Activated naive CD4-positive, alpha-beta T cell treated with anti-CD3 and anti-CD28 coated beads for 36 hours (primary cell): ENCODE data around the gene ACBD5. TPM values are rescaled to one million over a fixed set of nuclear protein-coding genes. Genes with fewer than 3 reads are reported as not detected.
"Not testable (repeated sequence)": the region's sequence is repeated elsewhere in the genome, so short reads cannot be mapped to it uniquely, and the experiment has no call there.

ENCODE experiments used
- CTCF ChIA-PET: fragments of 350-600 bp; sonication (Branson Sonifier 250); formaldehyde crosslinking; loops from one replicate; lab custom pipeline; 2021; ENCODE audit warnings: antibody characterized with exemption; lab: Charles Lee
- DNase-seq: peaks from one replicate; pipeline ENCODE4 v3.0.0-alpha.2; 2020
- H3K27ac Mint-ChIP-seq: one replicate; pipeline ENCODE4 v1.8.0; 2021; ENCODE audit warnings: mild to moderate bottlenecking, mixed read lengths
- H3K27me3 Mint-ChIP-seq: one replicate; pipeline ENCODE4 v1.8.0; 2021; ENCODE audit warnings: low read depth, mixed read lengths
- H3K36me3 Mint-ChIP-seq: one replicate; pipeline ENCODE4 v1.8.0; 2021; ENCODE audit warnings: low read depth, mixed read lengths
- H3K4me1 Mint-ChIP-seq: one replicate; pipeline ENCODE4 v1.8.0; 2021; ENCODE audit warnings: low read depth, mixed read lengths
- H3K4me3 Mint-ChIP-seq: one replicate; pipeline ENCODE4 v1.8.0; 2021; ENCODE audit warnings: mild to moderate bottlenecking, moderate library complexity, mixed read lengths
- H3K9me3 Mint-ChIP-seq: one replicate; pipeline ENCODE4 v1.8.0; 2021; ENCODE audit warnings: mixed read lengths
- intact Hi-C: fragments of 100-400 bp; cut with micrococcal nuclease; formaldehyde crosslinking; loops from one replicate; pipeline ENCODE4 v1.15.1; 2023
- total RNA-seq, 2 experiments: library from RNA; stranded (reverse); gene quantifications; one replicate each; pipeline ENCODE4 v1.2.3, GENCODE V29; 2021

Gene ACBD5
- total RNA-seq, 2 experiments from 2014 or later: 8.7 to 10.4 TPM

DNA sequence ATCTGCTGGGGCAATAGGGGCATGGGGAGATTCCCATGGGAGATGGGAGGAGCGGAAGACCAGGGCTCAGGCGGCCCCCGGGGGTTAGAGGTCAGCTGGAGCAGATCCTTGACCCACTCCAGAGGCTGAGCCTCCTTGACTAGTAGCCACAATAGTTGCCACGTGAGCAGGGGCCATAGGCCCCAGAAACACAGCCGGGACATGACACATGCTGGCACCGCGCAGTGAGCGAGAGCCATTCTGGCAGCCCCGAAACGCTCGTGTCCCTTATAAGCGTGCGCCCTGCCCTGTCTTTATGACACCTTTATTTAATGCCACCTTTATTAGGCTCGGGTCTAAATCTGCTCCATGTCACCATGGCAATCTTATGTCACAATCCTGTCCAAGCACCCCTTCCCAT is 11.0 kb upstream of the ACBD5 start:
- intact Hi-C loops: no loop called here
- no peak overlapping the region for H3K27ac Mint-ChIP-seq
- peaks cover 9% of the 10 kb centered on the region for H3K4me1 Mint-ChIP-seq
- H3K9me3 Mint-ChIP-seq: no peaks in the 10 kb centered on the region
- no peaks in the 10 kb centered on the region for H3K36me3 Mint-ChIP-seq
- CTCF ChIA-PET: interaction anchor here (0.6 to 1.5 kb wide), 2 partner anchors 8 to 36 kb away, joined by 4 to 12 read pairs; no protein-coding TSS in a partner anchor
- no peak overlapping the region for H3K4me3 Mint-ChIP-seq
- no peaks in the 10 kb centered on the region for H3K27me3 Mint-ChIP-seq
- no peak for DNase-seq

DNA sequence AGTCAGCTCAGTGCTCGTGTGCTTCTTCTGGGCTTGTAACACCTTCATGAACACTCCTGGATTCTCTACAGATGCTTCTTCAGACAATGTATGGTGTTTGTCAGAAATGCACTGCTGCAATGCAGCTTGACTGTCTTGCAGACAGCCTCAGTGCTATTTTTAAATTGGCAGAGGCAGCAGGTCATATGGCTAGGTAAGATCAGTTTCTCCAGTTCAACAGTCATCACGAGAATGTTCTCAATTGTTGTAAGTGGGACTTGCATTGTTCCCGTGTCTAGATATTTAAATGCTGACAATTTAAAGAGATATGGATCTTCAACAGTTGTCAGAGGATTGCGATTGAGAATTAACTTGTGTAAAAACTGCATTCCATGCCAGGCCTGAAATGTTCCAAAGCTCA is 7.6 kb upstream of the ACBD5 start:
- CTCF ChIA-PET: interaction anchor here (0.6 kb wide), 1 partner anchor 204 kb away, joined by 3 read pairs; no protein-coding TSS in a partner anchor
- peaks cover 8% of the 10 kb centered on the region for H3K36me3 Mint-ChIP-seq
- peaks cover 17% of the 10 kb centered on the region for H3K4me1 Mint-ChIP-seq
- H3K9me3 Mint-ChIP-seq: no peaks in the 10 kb centered on the region
- no peak for DNase-seq
- no peak overlapping the region for H3K4me3 Mint-ChIP-seq
- no peak overlapping the region for H3K27ac Mint-ChIP-seq
- intact Hi-C loops: loop anchor here (10.0 kb wide), 2 partner anchors 1047 to 1117 kb away; no protein-coding TSS in a partner anchor
- no peaks in the 10 kb centered on the region for H3K27me3 Mint-ChIP-seq

DNA sequence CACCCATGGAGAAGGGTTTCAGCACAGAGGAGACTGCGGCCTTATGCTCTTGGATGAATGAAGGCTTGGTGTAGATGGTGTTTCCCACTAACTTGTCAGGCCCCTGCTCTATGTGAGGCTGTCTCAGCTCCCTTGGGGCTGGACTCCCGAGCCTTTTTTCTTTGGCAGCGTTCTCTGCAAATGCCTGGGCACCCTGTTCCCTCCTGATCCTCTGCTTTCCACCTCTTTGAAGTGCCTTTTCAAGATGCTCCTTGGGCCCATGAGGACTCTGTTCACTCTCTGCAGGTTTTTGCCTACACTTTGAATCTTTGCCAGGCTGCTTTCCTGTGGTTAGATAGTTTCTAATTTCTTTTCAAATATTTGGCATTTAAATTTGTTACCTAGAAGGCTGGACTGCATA is 6.8 kb upstream of the ACBD5 start:
- H3K27me3 Mint-ChIP-seq: no peaks in the 10 kb centered on the region
- peaks cover 17% of the 10 kb centered on the region for H3K4me1 Mint-ChIP-seq
- intact Hi-C loops: loop anchor here (10.0 kb wide), 2 partner anchors 1047 to 1117 kb away; no protein-coding TSS in a partner anchor
- no peak overlapping the region for H3K4me3 Mint-ChIP-seq
- no peak for DNase-seq
- H3K36me3 Mint-ChIP-seq: peaks cover 14% of the 10 kb centered on the region
- CTCF ChIA-PET: no interaction called here
- no peaks in the 10 kb centered on the region for H3K9me3 Mint-ChIP-seq
- no peak overlapping the region for H3K27ac Mint-ChIP-seq

DNA sequence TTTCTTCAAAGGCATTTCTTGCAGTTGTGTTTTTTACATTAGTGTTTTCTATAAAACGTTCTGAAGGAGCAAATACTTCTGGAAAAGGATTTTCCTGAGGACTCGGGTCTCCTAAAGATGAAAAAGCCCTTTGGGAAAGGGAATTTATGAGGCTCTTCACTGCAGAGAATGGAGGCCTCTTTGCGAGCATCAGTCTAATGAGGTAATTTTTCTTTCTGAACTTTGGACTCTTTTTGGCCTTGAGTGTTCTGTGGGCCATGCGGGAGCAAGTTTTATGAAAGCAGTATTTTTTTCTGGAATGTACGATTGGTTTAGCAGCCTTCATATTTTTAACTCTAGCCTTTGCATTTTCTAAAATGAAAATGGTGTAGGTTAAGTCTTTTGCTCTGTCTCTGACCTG is 6.4 kb upstream of the ACBD5 start:
- intact Hi-C loops: loop anchor here (10.0 kb wide), 2 partner anchors 1048 to 1118 kb away; no protein-coding TSS in a partner anchor
- H3K27me3 Mint-ChIP-seq: no peaks in the 10 kb centered on the region
- H3K36me3 Mint-ChIP-seq: peaks cover 17% of the 10 kb centered on the region
- H3K4me3 Mint-ChIP-seq: no peak overlapping the region
- no peak overlapping the region for H3K27ac Mint-ChIP-seq
- no peaks in the 10 kb centered on the region for H3K9me3 Mint-ChIP-seq
- H3K4me1 Mint-ChIP-seq: peaks cover 14% of the 10 kb centered on the region
- no peak for DNase-seq
- CTCF ChIA-PET: no interaction called here

DNA sequence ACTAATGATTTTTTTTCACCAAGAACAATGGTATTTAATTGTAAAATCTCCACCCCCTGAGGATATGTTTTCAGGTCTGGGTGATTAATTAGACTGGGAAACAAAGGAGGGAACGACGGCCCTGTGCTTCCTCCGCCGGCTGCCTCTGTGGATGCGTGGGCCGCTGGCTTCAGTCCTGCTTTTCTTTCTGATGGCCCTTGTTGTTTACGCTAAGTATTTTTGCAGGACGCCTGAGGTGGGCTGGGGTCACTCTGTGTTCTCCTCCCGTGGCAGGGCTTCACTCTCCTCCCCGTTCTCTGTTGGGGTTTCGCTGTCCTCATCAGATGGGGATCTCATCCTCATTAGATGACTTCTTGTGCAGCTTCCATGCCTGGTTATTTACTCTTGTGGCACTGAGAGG is 5.2 kb upstream of the ACBD5 start:
- Mint-ChIP-seq H3K4me3 (no peak overlapping the region), H3K36me3 (peaks cover 17% of the 10 kb centered on the region), H3K27me3 (no peaks in the 10 kb centered on the region), H3K27ac (no peak overlapping the region), H3K4me1 (peaks cover 14% of the 10 kb centered on the region), H3K9me3 (no peaks in the 10 kb centered on the region)
- CTCF ChIA-PET: no interaction called here
- no peak for DNase-seq
- intact Hi-C loops: loop anchor here (10.0 kb wide), 2 partner anchors 1049 to 1119 kb away; no protein-coding TSS in a partner anchor

DNA sequence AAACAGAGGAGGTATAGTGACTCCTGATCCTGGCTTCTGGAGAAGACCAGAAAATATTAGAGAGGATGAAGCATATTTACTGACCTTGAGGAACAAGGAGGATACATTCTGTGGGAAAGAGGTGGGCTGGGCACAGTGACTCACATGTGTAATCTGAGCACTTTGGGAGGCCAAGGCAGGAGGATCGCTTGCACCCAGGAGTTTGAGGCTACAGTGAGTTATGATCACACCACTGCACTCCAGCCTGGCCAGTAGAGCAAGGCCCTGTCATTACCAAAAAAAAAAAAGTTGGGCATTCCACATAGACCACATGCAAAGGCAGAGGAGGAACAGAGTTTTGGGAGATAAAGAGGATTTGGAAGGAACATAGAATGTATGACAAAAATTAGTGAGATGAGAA is 4.4 kb upstream of the ACBD5 start:
- no peaks in the 10 kb centered on the region for H3K9me3 Mint-ChIP-seq
- intact Hi-C loops: loop anchor here (5.0 to 10.0 kb wide), 7 partner anchors 117 to 1287 kb away; partner anchors contain the start of gene WAC
- H3K4me3 Mint-ChIP-seq: no peak overlapping the region
- CTCF ChIA-PET: no interaction called here
- H3K36me3 Mint-ChIP-seq: peaks cover 19% of the 10 kb centered on the region
- no peaks in the 10 kb centered on the region for H3K27me3 Mint-ChIP-seq
- no peak for DNase-seq
- H3K27ac Mint-ChIP-seq: no peak overlapping the region
- peaks cover 14% of the 10 kb centered on the region for H3K4me1 Mint-ChIP-seq

DNA sequence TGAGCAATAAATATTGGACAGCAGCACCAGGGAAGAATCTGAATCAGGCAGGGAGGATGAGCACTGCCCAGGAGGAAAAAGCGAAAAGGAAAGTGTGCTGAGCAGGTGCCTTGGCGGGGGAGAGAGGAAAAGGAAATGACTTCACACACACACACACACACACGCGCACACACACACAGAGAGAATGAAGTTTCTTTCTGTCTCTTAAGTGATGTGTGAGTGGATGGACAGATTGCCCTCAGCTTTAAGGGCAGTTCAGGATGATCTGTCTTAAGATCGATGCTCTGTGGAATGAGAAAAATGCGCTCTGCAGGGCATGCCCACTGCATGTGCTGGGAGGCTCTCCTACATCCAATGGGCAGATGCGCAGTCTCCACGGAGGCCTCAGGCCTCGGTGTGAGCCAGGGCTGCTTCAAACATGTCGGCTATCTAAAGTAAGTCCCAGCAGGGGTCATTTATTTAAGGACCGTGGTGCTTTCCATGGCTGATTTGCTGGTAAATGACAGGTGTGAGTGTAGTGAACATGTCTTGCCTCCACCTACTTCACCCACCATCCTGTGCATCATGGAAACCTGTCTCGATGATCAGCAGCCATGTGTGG is 2.5 kb upstream of the ACBD5 start:
- Mint-ChIP-seq H3K9me3 (no peaks in the 10 kb centered on the region), H3K4me3 (peak overlapping the region; percentile 93), H3K36me3 (peaks cover 21% of the 10 kb centered on the region), H3K4me1 (peaks cover 21% of the 10 kb centered on the region), H3K27me3 (no peaks in the 10 kb centered on the region), H3K27ac (peak overlapping the region; percentile 100)
- CTCF ChIA-PET: interaction anchor here (0.6 to 2.5 kb wide), 7 partner anchors 9 to 730 kb away, joined by 3 to 12 read pairs (median 3); no protein-coding TSS in a partner anchor
- peak; percentile 80 for DNase-seq
- intact Hi-C loops: loop anchor here (1.0 to 10.0 kb wide), 16 partner anchors 9 to 1289 kb away; partner anchors contain the start of genes APBB1IP, MASTL, PDSS1 and RAB18

DNA sequence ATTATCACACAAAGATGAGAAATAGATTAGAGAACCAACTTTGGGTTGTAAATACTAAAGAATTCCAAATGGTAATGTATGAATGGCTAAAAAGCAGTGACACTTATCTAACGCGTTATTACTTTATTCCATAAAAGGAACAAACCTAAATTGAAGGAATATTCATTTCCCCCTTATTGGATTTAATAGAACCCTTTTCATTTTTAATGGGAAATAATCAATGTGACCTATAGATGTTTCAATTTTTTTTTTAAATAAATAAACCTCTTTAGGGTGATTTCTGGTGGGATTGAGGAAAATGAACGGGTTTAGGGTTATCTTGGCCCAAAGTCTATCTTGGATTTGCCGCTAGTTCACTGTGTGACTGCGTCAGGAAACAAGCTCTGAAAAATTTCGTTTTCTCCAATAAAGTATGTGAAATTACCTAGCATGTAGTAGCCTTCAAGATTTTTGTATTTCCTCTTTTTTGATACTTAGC is 1.9 kb upstream of the ACBD5 start:
- intact Hi-C loops: loop anchor here (1.0 to 10.0 kb wide), 14 partner anchors 43 to 1290 kb away; partner anchors contain the start of genes APBB1IP, MASTL, PDSS1 and RAB18
- Mint-ChIP-seq H3K27me3 (no peaks in the 10 kb centered on the region), H3K4me3 (peak overlapping the region; percentile 93), H3K36me3 (peaks cover 21% of the 10 kb centered on the region), H3K4me1 (peaks cover 22% of the 10 kb centered on the region), H3K9me3 (no peaks in the 10 kb centered on the region), H3K27ac (peak overlapping the region; percentile 100)
- no peak for DNase-seq
- CTCF ChIA-PET: interaction anchor here (0.6 to 2.5 kb wide), 5 partner anchors 10 to 729 kb away, joined by 3 to 12 read pairs (median 3); no protein-coding TSS in a partner anchor

DNA sequence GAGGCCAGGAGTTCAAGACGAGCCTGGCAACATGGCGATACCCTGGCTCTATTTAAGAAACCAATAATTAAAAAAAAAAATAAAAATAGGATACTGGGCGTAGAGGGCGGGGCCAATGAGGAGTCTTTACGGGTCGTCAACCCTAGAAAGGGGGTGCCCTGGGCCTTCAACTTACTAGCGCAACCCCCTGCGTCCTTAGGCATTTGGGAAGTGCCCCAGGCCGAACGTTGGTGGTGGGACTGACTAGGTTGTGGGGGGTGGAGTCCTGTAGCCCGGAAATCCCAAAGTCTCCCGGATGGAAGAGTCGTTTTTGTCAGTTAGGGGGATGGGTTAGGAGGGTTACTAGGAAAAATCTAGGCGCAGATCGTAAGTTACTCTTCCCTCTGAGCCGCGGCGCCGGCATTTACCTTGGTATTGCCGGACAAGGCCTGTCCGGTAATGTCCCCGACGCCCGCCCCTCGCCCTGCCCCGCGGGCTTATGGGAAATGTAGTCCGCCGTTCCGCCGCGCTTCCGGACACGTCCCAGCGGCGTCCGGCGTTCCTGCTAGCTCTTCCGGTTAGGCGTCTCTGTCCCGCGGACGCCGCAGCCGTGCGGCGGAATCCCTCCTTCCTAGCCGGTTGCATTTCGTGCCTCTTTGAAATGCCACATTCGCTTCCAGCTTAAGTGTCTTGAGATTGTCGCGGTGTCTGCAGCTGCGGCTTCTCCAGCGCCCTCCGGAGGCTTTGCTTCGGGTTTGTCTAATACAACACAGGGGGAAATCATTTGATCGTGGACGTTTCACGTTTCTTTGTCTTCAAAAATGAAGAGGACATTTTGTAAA is 1.3 kb upstream of the ACBD5 start:
- Mint-ChIP-seq H3K27me3 (no peaks in the 10 kb centered on the region), H3K9me3 (no peaks in the 10 kb centered on the region), H3K4me1 (peaks cover 22% of the 10 kb centered on the region), H3K4me3 (peak overlapping the region; percentile 93), H3K27ac (peak overlapping the region; percentile 100), H3K36me3 (peaks cover 21% of the 10 kb centered on the region)
- DNase-seq: peak; percentile 89
- intact Hi-C loops: loop anchor here (1.0 to 10.0 kb wide), 14 partner anchors 43 to 1290 kb away; partner anchors contain the start of genes APBB1IP, MASTL, PDSS1 and RAB18
- CTCF ChIA-PET: interaction anchor here (0.8 to 2.5 kb wide), 2 partner anchors 10 to 20 kb away, joined by 3 to 12 read pairs; no protein-coding TSS in a partner anchor

DNA sequence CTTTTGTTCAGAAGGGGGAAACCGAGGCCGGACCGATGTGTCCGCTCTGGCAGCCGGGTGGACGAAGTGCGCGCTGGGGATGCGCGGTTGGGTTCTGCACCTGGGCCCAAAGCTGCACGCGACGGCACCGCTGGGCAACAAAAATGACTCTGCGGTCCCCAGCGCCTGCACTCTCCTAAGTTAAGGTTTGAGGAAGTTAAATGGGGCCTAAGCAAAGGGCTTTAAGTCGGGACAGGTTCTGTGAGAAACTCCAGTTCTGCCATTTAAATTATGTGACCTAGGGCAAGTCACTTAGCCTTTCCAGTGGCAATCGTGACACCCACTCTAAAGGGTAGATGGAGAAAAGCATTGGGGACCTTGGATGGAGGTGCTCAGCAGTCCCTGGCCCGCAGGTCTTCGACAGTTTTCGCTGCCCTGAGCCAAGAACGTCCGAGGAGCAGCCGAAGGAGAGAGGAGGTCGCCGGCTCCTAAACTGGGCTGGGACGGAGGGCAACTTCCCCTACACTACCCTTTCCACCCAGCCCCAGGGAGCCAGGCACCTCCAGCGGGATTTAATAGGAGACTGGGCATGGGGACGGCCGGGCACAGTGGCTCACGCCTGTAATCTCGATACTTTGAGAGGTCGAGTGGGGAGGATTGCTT is 534 bp upstream of the ACBD5 start:
- H3K4me1 Mint-ChIP-seq: peaks cover 22% of the 10 kb centered on the region
- peak overlapping the region; percentile 100 for H3K27ac Mint-ChIP-seq
- CTCF ChIA-PET: no interaction called here
- H3K9me3 Mint-ChIP-seq: no peaks in the 10 kb centered on the region
- intact Hi-C loops: loop anchor here (5.0 to 10.0 kb wide), 7 partner anchors 121 to 1291 kb away; partner anchors contain the start of gene WAC
- H3K36me3 Mint-ChIP-seq: peaks cover 21% of the 10 kb centered on the region
- peak; percentile 16 for DNase-seq
- no peaks in the 10 kb centered on the region for H3K27me3 Mint-ChIP-seq
- H3K4me3 Mint-ChIP-seq: peak overlapping the region; percentile 93

DNA sequence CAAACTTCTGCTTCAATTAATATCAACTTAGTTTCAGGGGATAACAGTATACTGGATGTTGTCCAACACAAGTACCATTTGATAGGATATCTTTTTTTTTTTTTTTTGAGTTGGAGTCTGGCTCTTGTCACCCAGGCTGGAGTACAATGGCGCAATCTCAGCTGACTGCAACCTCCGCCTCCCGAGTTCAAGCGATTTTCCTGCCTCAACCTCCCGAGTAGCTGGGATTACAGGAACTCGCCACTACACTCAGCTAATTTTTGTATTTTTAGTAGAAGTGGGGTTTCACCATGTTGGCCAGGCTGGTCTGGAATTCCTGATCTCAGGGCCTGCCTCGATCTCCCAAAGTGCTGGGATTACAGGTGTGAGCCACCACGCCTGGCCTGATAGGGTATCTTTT is 3.1 kb downstream of the ACBD5 start:
- H3K4me1 Mint-ChIP-seq, H3K36me3 Mint-ChIP-seq, H3K27me3 Mint-ChIP-seq, DNase-seq, H3K27ac Mint-ChIP-seq, intact Hi-C loops, H3K9me3 Mint-ChIP-seq, H3K4me3 Mint-ChIP-seq: not testable (repeated sequence)
- CTCF ChIA-PET: interaction anchor here (0.7 to 3.6 kb wide), 2 partner anchors 10 to 14 kb away, joined by 3 to 29 read pairs; no protein-coding TSS in a partner anchor
